ENCODE data around the gene SH3RF1. TPM values are rescaled to one million over a fixed set of nuclear protein-coding genes. Genes with fewer than 3 reads are reported as not detected.

SH3RF1 gene
- total and polyA plus RNA-seq, 2 of the 13 experiments (the other 11 are each of a cell fraction or from before 2014, with no cell fraction given): 3.1 to 3.2 TPM

GRCh38 chr4:169116270-169116901 lies 154.4 kb downstream of the SH3RF1 start (continued):
- TF ChIP-seq SOX13 (IDR thresholded peaks at IDR 0.05) (no peak), SOX13 (CRISPR knock-in tag; conservative IDR thresholded peaks at IDR 0.05 in 1 of 2, IDR thresholded peaks at IDR 0.05 in 1 of 2) (no peak), KLF9 (CRISPR knock-in tag; IDR thresholded peaks at IDR 0.05; ENCODE audit: low read depth) (no peak), ZNF432 (CRISPR knock-in tag; IDR thresholded peaks at IDR 0.05; ENCODE audit: borderline replicate concordance) (no peak), POLR2AphosphoS5 (IDR thresholded peaks at IDR 0.05; ENCODE audit: low read depth, low read length) (no peak), ZNF503 (CRISPR knock-in tag; IDR thresholded peaks at IDR 0.05) (no peak), CREBL2 (CRISPR knock-in tag; IDR thresholded peaks at IDR 0.05; ENCODE audit: borderline replicate concordance) (no peak), TFDP1 (CRISPR knock-in tag; IDR thresholded peaks at IDR 0.05; ENCODE audit: borderline replicate concordance) (no peak), ZBED4 (CRISPR knock-in tag; IDR thresholded peaks at IDR 0.05; ENCODE audit: borderline replicate concordance) (no peak), IKZF4 (CRISPR knock-in tag; IDR thresholded peaks at IDR 0.05; ENCODE audit: borderline replicate concordance, low read depth, not compliant biosample characterization) (no peak), ZFP36L1 (CRISPR knock-in tag; IDR thresholded peaks at IDR 0.05) (no peak), ZBTB34 (CRISPR knock-in tag; IDR thresholded peaks at IDR 0.05) (no peak), NFYC (CRISPR knock-in tag; IDR thresholded peaks at IDR 0.05) (no peak), MLX (CRISPR knock-in tag; IDR thresholded peaks at IDR 0.05) (no peak)

Data from HepG2 (cell line).